Keratinocyte (primary cell): ENCODE measurements around the gene MLXIPL.

Experiments used
- EZH2 ChIP-seq: IDR thresholded peaks from one replicate; pipeline ENCODE4 v1.6.1; 2012; ENCODE audit warnings: inconsistent platforms, mild to moderate bottlenecking, low read length, moderate library complexity
- TF ChIP-seq, protein P1 (sequence below), 3 experiments: IDR thresholded peaks in 1 of 3; conservative IDR thresholded peaks in 1 of 3; optimal IDR thresholded peaks in 1 of 3; 2 replicates in 2 of 3; 3 replicates in 1 of 3; pipeline versions ENCODE3 to v1.5.1; 2011; ENCODE audit warnings: low read length in 3 of 3, mild to moderate bottlenecking in 3 of 3, moderate library complexity in 2 of 3, control low read depth in 1 of 3, inconsistent platforms in 1 of 3; ENCODE audit not compliant: insufficient read depth in 2 of 3; ENCODE audit errors: extremely low read depth in 1 of 3

DNA sequence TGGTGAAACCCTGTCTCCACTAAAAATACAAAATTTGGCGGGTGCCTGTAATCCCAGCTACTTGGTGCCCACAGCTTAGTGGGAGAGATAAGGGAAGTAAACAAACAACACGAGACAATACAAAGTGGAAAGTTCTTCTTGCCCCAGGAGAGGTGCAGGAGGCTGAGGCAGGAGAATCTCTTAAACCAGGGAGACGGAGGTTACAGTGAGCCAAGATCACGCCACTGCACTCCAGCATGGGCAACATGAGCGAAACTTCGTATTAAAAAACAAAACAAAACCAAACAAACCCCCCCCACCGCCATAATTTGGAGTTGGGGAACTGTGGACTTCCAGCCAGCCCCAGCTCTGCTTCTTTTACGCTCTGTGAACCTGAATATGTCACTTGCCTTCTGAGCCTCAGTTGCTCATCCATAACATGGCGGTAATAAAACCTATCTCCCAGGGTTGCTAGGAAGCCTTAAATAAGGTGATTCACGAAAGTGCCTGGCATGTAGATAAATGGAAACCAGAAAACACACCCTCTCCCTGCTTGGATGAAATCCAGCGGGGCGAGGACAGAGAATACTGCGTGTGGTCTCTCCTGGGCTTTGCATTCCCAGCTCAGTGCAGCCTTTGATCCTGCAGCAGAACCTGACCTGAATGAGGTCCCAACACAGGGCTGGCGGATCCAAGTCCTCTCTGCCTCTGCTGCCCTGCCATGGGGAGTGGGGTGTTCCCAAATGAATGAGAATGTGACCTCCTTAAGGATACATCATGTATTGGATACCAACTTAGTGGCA is 10.2 kb downstream of the MLXIPL start:
- TF ChIP-seq EZH2, result no peak
- TF ChIP-seq, protein P1, sequence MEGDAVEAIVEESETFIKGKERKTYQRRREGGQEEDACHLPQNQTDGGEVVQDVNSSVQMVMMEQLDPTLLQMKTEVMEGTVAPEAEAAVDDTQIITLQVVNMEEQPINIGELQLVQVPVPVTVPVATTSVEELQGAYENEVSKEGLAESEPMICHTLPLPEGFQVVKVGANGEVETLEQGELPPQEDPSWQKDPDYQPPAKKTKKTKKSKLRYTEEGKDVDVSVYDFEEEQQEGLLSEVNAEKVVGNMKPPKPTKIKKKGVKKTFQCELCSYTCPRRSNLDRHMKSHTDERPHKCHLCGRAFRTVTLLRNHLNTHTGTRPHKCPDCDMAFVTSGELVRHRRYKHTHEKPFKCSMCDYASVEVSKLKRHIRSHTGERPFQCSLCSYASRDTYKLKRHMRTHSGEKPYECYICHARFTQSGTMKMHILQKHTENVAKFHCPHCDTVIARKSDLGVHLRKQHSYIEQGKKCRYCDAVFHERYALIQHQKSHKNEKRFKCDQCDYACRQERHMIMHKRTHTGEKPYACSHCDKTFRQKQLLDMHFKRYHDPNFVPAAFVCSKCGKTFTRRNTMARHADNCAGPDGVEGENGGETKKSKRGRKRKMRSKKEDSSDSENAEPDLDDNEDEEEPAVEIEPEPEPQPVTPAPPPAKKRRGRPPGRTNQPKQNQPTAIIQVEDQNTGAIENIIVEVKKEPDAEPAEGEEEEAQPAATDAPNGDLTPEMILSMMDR (optimal IDR thresholded peaks at IDR 0.05 in 1 of 3, IDR thresholded peaks at IDR 0.05 in 1 of 3, conservative IDR thresholded peaks at IDR 0.05 in 1 of 3; ENCODE audit: extremely low read depth in 1 of 3, insufficient read depth in 2 of 3, low read length in 3 of 3), result no peak
